Astrocyte (in vitro differentiated cells and primary cell): ENCODE results near the gene SH2D4B.

Experiments
- EZH2 ChIP-seq: IDR thresholded peaks from 2 replicates; pipeline ENCODE4 v1.6.1; 2012; ENCODE audit warnings: mild to moderate bottlenecking, low read length, inconsistent platforms; ENCODE audit not compliant: insufficient read depth
- TF ChIP-seq, protein P1 (sequence below): IDR thresholded peaks from 2 replicates; pipeline ENCODE4 v1.5.1; 2011; ENCODE audit warnings: low read depth, mild to moderate bottlenecking, inconsistent platforms, low read length, moderate library complexity; ENCODE audit not compliant: insufficient read depth

DNA sequence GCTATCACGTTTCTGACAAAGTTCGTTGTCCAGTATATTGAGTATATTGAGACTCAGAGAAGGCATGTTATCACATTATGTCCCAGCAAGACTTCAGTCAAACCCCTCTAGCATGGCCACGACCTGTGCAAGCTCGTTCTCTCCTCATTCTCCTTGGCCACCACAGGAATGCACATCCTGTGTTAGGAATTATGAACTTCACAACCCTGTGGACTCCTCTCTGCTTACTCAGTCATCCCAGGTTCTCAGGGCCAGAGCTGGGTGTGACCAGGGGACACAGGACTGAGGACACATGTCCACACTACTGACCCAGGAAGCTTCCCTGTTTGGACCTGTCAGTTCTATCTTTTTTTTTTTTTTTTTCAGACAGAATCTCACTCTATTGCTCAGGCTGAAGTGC lies 4.4 kb downstream of the SH2D4B start:
- TF ChIP-seq, protein P1, sequence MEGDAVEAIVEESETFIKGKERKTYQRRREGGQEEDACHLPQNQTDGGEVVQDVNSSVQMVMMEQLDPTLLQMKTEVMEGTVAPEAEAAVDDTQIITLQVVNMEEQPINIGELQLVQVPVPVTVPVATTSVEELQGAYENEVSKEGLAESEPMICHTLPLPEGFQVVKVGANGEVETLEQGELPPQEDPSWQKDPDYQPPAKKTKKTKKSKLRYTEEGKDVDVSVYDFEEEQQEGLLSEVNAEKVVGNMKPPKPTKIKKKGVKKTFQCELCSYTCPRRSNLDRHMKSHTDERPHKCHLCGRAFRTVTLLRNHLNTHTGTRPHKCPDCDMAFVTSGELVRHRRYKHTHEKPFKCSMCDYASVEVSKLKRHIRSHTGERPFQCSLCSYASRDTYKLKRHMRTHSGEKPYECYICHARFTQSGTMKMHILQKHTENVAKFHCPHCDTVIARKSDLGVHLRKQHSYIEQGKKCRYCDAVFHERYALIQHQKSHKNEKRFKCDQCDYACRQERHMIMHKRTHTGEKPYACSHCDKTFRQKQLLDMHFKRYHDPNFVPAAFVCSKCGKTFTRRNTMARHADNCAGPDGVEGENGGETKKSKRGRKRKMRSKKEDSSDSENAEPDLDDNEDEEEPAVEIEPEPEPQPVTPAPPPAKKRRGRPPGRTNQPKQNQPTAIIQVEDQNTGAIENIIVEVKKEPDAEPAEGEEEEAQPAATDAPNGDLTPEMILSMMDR, result no peak
- TF ChIP-seq EZH2, result no peak
